Stimulated activated CD4-positive, alpha-beta T cell treated with anti-CD3 and anti-CD28 coated beads, TNF-alpha, amount 100 ng/mL, for 1 hour (primary cell): ENCODE results near the gene ST8SIA4.
"Not testable (repeated sequence)": the region's sequence is repeated elsewhere in the genome, so short reads cannot be mapped to it uniquely, and the experiment has no call there.

Experiments used
- DNase-seq, 3 donors: peaks; one replicate each; pipeline ENCODE4 v3.0.0-alpha.2; 2020; ENCODE audit warnings: low read depth in 3 of 3, low spot score in 1 of 3

The ST8SIA4 gene

GRCh38 chr5:100788417-100788816 is 114.7 kb downstream of the ST8SIA4 start:
- DNase-seq: no peak

- no peak for DNase-seq
Observed at GRCh38 chr5:100787648-100788047, 115.4 kb downstream of the ST8SIA4 start.

GRCh38 chr5:100785536-100785935 is 117.5 kb downstream of the ST8SIA4 start:
- not testable (repeated sequence) for DNase-seq

GRCh38 chr5:100780376-100780870 is 122.7 kb downstream of the ST8SIA4 start:
- no peak for DNase-seq

- no peak for DNase-seq
Observed at GRCh38 chr5:100779669-100780375, 123.3 kb downstream of the ST8SIA4 start.

- DNase-seq: no peak
Observed at GRCh38 chr5:100777680-100778300, 125.3 kb downstream of the ST8SIA4 start.

GRCh38 chr5:100775533-100775855 is 127.6 kb downstream of the ST8SIA4 start:
- DNase-seq: no peak

GRCh38 chr5:100772548-100772947 is 130.5 kb downstream of the ST8SIA4 start:
- DNase-seq: no peak

- DNase-seq: no peak
Observed at GRCh38 chr5:100772006-100772405, 131.1 kb downstream of the ST8SIA4 start.

- DNase-seq: no peak
Observed at GRCh38 chr5:100771181-100771580, 131.9 kb downstream of the ST8SIA4 start.

GRCh38 chr5:100768221-100768620 is 134.9 kb downstream of the ST8SIA4 start:
- no peak for DNase-seq

GRCh38 chr5:100762995-100763394 is 140.1 kb downstream of the ST8SIA4 start:
- no peak for DNase-seq

GRCh38 chr5:100762108-100762507 is 141.0 kb downstream of the ST8SIA4 start:
- DNase-seq: no peak

- no peak for DNase-seq
Observed at GRCh38 chr5:100761192-100761591, 141.9 kb downstream of the ST8SIA4 start.

- no peak for DNase-seq
Observed at GRCh38 chr5:100760688-100761087, 142.4 kb downstream of the ST8SIA4 start.

GRCh38 chr5:100758780-100759179 is 144.3 kb downstream of the ST8SIA4 start:
- no peak for DNase-seq

GRCh38 chr5:100758306-100758705 is 144.8 kb downstream of the ST8SIA4 start:
- DNase-seq: no peak

- DNase-seq: no peak
Observed at GRCh38 chr5:100757618-100758017, 145.5 kb downstream of the ST8SIA4 start.
